ELR (cell line): Measurements from ENCODE around the gene WDR81.
A peak's percentile ranks its signal among the peaks of the same experiment; 100 is the strongest.
"Not testable (repeated sequence)": the region's sequence is repeated elsewhere in the genome, so short reads cannot be mapped to it uniquely, and the experiment has no call there.

Experiments
- DNase-seq: peaks from one replicate; pipeline ENCODE4 v3.0.0-alpha.2; 2015; ENCODE audit warnings: low read depth

WDR81 gene

GRCh38 chr17:1730326-1731193, 6.1 kb downstream of the WDR81 start:
- peak; percentile 94 for DNase-seq

- DNase-seq: no peak
Observed at GRCh38 chr17:1731194-1731506, 6.6 kb downstream of the WDR81 start.

GRCh38 chr17:1732241-1732832, 7.8 kb downstream of the WDR81 start:
- no peak for DNase-seq

GRCh38 chr17:1732833-1733321, 8.4 kb downstream of the WDR81 start:
- no peak for DNase-seq

- DNase-seq: no peak
Observed at GRCh38 chr17:1733759-1734158, 9.3 kb downstream of the WDR81 start.

GRCh38 chr17:1735418-1735817, 10.9 kb downstream of the WDR81 start:
- no peak for DNase-seq

- no peak for DNase-seq
Observed at GRCh38 chr17:1735834-1736347, 11.4 kb downstream of the WDR81 start.

GRCh38 chr17:1736348-1737281, 12.1 kb downstream of the WDR81 start:
- peak; percentile 34 for DNase-seq

GRCh38 chr17:1737531-1738291, 13.2 kb downstream of the WDR81 start:
- no peak for DNase-seq

- not testable (repeated sequence) for DNase-seq
Observed at GRCh38 chr17:1741899-1742298, 17.4 kb downstream of the WDR81 start.

- DNase-seq: no peak
Observed at GRCh38 chr17:1742371-1743087, 18.0 kb downstream of the WDR81 start, which contains the start of gene SERPINF2. SERPINF2 (plus strand) TSS chr17:1742871; CDS start chr17:1744996, 2,125 bp downstream.

- no peak for DNase-seq
Observed at GRCh38 chr17:1743088-1743439, 18.6 kb downstream of the WDR81 start.

GRCh38 chr17:1744551-1745512, 20.3 kb downstream of the WDR81 start:
- no peak for DNase-seq

- no peak for DNase-seq
Observed at GRCh38 chr17:1745513-1746020, 21.1 kb downstream of the WDR81 start.

GRCh38 chr17:1746975-1747543, 22.6 kb downstream of the WDR81 start:
- no peak for DNase-seq

- no peak for DNase-seq
Observed at GRCh38 chr17:1750628-1751027, 26.1 kb downstream of the WDR81 start.

- DNase-seq: peak; percentile 25
Observed at GRCh38 chr17:1752425-1753262, 28.1 kb downstream of the WDR81 start.
